NCI-H1105 (cell line): ENCODE measurements around the gene RHO.

Experiments
- DNase-seq: peaks from one replicate; lab custom pipeline; 2025; lab: John Stamatoyannopoulos, UW

Gene RHO

DNA sequence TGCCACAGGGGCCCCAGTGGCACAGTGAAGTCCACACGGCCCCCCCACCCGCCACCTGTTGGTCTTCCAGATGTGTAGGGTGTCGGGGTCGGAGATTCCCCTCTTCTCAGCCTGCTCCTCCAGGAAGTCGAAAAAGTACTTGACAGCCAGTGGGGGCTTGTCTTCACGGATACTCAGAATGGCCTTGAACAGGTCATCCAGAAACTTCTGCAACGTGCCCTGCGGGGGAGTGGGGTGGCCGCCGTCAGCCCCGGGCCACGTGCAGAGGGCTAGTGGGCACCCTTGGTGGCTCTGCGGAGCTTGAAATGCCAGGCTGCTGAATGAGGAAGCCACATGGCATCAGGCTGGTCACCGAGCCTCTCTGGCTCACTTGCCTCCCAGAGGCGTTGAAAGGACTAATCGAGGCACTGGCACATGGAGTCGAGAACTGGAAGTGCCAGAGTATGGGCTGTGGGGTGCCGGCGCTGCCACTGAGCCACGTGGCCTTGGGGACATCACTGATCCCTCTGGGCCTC is 31.2 kb downstream of the RHO start:
- no peak for DNase-seq

DNA sequence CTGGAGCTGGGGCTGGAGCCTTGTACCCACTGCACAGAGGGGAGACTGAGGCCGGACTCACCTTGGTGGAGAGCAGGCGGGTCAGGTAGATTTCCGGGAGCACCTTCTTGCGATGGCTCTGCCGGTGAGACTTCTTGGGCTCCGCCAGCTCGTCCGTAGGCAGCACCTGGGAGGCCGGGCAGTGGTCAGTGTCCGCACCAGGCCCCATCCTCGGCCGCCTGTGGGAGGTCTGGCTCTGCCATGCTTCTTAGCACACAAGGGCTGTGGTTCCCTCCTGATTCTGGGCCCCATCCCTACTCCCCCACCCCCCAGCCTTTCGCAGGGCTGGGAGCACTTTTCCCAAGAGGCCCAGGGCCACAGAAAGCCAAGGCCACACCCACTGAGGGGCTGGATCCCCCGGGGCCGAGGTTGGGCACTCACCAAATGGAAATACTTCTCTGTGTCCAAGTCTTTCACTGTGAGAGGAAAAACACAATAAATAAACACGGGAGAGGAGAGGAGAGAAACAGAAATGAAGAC is 31.9 kb downstream of the RHO start:
- no peak for DNase-seq

DNA sequence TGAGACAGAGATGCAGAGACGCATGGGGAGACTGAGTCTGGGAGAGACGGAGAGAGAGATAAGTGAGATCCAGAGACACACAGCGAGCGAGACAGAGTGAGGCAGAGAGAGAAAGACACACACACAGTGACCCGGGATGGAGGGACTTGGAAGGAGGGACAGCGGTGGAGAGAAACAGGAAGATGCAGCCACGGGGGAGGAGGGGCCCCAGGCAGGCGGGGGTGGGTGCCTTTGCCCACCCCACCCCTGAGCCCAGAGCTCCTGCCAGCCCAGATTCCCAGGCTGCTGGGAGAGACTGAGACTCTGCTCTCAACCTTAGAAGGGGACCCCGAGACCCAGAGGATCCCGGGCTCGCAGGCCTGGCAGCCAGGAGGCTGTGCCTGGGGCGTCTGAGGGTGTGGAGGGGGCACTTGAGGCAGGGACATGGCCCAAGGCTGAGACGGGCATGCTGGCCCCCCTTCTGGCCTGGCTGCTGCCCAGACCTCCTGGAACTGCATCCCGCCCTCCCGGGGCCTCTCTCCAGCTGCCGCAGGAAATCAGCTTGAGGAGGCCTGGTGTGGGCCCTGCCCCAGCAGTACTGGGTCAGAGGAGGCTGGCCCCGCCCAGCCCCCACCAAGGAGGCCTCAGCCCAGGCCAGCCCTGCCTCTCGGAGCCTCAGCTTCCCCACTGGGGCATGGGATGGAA is 32.6 kb downstream of the RHO start:
- no peak for DNase-seq

DNA sequence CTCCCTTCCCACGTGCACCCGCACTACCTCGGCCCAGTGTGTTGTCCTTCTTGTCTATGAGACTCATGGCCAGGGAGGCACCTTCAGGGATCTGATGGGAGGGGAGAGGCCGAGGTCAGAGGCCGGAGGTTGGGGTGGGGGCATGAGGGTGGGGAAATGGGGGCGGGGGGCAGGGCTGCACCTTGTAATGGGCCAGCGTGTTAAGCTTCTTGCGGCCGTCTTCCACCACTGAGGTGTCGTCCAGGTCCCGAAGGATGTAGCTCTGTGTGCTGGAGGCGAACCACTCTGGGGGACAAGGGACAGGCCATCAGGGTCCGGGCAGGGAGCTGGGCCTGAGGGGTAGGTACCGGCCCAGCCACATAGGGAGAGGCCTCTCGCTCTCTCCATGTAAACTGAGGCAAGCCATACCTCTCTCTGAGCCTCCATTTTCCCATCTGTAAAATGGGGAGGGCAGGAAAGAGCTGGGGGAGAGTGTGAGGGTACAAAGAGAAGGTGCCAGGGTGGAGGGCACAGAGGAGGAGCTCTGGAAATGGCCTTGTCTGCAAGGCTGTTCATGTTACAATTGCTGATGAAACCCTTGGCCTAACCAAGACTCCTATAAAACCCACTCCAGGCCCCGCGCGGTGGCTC is 33.3 kb downstream of the RHO start:
- DNase-seq: no peak

DNA sequence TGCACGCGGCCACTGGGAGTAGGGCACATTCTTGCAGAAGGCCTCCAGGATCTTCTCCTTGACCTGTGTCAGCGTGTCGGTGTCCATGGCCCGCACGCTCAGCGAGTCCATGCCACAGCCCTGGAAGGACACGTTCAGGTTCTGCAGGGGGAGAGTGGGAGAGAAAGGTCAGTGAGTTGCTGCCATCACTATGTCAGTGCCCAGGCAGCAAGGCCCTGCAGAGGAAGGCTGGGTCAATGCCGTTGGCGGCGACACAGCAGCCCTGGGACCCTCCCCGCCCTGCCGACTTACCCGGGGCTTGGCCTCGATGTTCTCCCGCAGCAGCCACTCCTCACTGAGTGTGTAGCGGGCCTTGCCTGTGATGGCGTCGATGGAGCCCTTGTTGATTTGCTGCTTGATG is 34.4 kb downstream of the RHO start:
- no peak for DNase-seq

DNA sequence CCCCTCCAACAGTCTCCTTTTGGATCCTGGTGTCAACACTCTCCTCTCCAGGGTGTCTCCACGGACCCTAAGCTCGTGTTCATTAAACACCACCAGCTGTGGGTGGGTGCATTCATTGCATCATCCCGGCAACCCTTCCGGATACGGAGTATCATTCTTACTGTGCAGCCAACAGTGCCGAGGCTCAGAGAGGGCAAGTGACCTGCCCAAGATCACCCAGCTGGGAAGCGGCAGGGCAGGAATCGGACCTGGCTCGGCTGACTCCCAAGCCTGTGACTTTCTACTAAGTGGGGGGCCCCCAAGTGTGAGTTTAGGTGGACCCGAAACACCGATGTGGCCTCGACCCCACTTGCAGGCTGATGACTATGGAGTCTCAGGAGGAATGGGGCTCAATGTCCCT is 34.9 kb downstream of the RHO start:
- DNase-seq: no peak

DNA sequence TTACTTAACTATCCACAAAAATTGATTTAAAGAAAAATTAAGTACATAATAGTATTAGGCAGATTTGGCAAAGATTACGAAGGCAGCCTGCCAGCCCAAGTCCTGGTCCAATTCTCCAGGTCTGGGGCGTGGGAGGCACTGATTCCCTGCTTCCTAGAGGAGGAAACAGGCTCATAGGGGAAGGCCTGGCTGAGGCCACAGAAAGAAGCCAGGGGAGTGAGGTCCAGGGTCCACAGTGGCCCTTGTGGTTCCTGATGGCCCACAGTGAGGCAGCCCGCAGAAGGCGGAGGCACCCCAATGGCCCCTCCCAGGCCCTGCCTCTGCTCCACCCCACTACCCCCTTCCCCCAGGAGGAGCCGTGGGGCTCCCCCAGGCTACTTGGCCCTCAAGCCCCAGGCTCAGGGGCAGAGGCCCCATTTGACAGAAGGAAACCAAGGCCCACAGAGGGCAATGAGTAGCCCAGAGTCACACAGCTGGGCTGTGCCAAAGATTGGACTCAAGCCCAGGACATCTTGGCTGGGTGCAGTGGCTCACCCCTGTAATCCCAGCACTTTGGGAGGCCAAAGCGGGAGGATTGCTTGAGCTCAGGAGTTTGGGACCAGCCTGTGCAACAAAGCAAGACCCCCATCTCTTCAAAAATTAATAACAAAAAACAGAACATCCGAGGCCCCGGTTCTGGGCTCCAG is 35.6 kb downstream of the RHO start:
- no peak for DNase-seq

DNA sequence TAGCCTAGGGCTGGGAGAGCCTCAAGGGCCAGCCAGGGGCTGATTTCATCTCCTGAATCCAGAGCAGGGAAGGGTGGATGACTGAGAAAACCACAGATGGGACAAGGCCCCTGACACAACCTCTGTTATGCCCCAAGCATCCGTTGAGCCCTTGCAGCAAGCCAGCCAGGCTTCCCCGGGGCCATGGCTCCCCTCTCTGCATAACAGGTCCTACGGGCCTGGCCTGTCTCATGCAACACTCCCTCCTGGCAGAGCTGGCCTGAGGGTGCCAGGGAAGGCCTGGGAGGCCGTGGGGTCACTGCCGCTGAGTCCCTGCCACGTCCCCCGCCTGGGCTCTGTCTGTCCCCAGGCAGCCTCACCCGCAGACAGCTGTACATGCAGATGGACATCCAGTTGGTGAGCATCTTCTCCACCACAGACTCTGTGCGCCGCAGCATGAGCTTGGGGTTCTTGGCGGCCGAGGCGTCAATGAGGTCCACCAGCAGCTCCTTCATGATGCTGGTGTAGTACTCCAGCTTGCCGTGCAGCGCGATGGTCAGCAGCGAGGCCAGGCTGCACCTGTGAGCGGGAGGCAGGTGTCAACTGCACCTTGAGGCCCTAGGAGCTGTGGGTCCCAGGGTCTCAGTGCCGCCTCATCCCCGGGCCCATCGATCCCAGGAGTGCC is 36.7 kb downstream of the RHO start:
- DNase-seq: no peak

DNA sequence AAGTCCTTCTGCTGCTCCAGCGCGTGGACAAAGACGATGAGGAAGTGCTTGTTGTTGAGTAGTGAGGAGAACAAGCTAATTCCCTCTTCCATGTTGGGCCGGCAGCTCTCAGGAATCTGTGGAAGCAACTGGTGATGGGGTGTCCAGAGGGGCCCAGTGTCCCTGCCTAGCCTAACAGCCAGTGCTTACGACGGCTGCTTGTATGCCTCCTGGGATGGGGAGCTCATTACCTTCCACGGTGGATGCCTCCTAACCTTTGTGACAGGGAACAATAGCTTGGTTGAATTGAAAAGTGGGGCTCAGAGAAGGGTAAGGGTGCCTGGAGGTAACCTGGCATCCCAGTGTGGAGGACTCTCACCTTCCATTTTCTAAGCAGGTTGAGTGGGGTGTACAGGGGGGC is 37.5 kb downstream of the RHO start:
- no peak for DNase-seq

DNA sequence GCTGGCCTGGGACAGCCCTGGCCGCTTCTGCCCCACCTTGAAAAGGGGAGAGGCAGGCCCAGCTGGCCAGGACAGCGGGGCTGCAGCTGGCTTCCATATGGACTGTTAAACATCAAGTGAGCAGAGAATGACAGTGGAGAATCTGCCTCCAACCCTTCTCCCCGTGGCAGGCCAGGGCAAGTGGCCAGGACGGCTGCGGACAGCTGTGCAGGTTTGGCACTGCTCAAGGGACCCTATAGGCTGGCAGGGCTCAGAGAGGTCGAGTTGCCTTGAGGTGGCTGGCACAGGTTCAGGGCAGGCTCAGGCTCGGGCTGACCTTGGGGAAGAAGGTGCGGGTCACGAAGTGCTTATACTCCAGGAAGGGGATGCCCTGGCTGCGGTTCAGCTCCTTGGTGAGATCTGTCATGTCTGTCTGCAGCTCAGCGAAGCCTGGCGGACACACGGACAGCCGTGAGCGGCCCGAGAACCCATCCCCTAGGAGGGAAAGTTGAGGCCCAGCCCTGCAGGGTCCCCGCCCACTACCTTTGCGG is 38.8 kb downstream of the RHO start:
- no peak for DNase-seq

DNA sequence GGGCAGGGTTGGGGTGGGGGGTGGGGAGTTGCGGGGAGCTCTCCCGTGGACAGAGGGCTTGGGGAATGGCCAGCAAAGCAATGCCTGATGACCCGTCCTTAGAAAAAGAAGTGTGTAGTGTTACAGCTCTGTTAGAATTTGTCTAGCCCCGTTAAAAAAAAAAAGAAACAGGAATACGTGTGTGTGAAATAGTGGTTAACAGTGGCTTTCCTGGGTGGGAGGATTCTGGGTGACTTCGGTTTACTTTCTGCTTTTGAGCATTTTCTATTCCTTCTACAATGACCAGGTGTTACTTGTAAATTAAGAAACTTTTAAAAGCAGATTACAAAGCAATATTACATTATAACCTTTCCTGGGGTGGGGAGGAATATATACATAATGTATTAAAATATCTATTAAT is 39.5 kb downstream of the RHO start:
- no peak for DNase-seq

DNA sequence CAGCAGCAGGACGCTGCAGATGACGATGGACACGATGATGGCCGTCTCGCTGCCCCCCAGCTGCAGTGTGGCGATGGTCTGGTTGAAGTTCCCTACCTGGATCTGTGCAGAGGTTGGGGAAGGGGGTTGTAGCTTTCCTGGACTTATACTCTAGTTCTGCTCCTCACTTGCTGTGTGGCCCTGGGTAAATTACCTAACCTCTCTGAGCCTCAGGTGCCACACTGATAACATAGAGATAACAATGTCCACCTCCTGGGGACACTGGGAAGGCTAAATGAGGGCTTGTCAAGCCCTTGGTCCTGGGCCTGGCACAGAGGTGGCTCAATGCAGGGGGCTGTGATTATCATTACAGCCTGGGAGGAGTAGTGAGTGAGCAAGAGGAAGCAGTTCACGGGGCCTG is 41.4 kb downstream of the RHO start:
- DNase-seq: no peak

DNA sequence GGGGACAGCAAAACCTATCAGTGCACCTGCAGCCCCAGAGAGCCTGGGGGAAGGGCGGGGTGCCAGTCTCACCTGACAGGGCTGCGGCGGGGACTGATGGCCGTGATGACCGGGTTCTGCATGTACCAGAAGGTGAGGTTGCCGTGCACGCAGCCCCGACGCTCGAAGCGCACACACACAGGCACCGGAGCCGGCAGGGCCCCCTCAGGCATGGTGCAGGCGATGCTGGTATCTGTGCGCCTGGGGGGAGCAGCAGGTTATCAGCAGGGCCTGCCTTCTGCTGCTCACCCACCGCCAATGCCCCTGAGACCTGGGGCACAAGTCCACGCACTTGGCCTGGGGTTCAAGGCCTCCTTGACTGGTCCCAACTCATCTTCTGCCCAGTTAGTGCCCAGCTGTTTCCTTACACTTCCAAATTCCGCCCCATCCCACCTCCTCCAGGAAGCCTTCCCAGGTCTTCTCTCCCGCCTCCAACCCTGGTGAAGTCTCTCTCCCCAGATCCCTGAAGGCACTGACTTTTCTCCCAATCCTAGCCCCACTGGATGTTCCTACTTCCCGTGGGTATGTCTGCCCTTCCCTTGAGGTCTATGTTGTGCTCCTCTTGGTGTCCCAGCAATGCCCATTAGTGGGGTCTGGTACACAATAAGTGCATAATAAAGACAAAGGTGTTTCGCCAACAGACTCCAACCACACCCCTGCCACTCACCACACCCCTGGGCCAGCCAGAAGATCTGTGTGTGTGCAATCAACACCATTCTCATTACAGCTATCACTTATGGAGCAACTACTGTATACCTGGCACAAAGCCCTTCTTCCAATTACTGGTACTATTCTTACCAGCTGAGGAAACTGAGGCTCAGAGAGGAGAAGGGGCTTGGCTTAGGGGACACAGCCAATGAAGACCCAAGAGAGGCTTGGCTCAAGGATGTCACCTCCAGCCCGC is 43.4 kb downstream of the RHO start:
- DNase-seq: no peak

DNA sequence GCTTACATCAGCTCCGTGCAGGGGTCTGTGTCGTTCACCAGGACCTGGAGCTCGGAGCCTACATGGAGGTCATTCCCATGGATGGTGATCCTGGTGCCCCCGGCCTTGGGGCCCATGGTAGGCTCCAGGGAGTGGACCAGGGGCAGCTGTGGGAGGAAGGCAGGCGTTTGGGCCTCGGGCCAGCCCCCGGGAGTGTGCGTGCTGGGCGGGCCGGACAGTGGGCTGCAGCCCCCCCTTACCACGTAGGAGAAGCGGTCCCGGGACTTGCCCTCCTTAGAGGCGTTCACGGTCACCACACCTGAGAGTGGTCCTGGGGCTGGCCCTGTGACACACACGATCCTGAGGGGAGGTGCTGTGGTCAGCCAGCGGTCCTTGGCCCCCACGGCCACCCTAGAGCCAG is 44.2 kb downstream of the RHO start:
- no peak for DNase-seq

DNA sequence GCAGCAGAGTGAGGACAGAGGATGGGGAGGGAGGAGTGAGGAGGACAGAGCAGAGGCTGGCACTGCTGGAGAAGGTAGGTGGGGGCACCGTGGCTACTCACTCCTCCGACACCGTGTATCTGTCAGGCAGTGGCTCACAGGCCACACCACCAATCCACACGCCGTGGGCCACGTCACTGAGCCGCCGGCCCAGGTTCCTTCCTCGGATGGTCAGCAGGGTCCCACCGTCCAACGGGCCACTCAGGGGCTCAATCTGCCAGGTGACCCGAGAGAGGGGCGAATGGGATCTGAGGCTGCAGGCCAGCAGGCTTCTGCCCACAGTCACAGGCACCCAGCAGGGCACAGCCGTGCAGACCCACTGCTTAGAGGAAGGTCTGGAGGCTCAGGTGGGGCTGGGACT is 45.1 kb downstream of the RHO start:
- DNase-seq: no peak

DNA sequence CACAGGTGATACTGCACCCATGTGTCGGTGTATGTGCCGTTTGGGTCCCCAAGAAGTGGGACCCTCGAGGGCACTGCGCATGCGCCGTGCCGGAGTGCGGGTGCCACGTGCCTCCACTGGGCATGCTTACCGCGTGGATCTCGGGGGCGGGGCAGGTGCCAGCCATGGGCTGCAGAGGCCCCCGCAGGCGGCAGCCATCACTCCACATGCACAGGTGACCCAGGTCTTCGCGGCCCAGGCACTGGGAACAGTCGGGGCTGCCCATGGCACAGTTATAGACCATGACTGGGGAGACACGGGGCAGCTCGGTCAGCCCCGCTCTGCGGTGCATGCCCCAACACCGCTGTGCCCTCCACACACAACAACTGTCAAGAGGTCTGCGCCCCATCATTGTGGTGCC is 45.8 kb downstream of the RHO start:
- no peak for DNase-seq

DNA sequence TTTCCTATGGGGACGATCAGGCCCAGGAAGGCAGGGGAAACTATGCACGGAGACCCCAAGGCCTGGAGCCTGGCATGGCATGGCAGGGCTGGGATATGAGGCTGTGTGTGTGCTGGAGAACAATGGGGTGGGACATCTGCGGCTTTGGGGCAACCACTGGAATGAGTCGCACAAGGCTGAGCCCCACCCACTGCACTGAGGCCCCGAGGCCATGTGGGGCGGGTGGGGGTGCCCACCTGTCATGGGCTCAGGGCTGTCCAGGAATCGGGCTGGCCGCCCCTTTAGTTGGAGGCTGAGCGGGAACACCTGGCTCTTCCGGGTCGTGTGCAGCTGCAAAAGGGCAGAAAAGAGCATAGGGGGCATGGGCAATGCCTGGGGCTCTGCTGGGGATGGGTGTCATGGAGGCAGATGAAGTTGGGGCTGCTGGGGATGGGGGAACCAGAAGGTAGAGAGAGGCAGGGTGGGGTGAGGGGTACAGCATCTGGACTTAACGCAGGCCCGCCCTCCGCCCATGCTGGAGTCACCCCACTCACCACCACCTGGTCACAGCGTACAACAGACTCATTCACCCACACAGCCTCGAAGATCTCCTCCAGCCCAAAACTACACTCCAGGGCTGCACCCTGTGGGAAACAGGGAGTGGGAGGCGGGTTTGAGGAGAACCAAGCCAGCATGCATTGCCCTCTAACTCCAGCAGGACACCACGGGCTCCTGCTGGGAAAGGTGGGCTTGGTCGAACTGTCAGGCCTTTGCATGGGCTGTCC is 47.0 kb downstream of the RHO start:
- no peak for DNase-seq

DNA sequence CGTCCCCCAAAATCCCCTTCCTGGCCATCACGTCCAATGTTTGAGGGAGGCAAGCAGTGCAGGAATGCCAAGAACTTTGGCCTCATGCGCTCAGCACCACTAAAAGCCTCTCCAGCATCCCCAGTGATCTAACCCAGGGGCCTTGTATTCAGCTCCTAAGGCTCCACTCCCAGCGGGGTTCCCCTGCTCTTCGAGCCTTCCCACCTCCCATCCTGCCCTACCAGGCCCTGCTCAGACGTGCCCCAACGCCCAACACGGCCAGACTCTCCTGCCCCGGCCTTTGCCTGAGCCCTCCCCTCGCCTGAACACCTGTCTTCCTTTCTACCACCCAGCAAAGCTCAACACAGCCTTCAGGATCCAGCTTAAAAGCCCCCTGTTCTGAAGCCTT is 47.6 kb downstream of the RHO start:
- no peak for DNase-seq

DNA sequence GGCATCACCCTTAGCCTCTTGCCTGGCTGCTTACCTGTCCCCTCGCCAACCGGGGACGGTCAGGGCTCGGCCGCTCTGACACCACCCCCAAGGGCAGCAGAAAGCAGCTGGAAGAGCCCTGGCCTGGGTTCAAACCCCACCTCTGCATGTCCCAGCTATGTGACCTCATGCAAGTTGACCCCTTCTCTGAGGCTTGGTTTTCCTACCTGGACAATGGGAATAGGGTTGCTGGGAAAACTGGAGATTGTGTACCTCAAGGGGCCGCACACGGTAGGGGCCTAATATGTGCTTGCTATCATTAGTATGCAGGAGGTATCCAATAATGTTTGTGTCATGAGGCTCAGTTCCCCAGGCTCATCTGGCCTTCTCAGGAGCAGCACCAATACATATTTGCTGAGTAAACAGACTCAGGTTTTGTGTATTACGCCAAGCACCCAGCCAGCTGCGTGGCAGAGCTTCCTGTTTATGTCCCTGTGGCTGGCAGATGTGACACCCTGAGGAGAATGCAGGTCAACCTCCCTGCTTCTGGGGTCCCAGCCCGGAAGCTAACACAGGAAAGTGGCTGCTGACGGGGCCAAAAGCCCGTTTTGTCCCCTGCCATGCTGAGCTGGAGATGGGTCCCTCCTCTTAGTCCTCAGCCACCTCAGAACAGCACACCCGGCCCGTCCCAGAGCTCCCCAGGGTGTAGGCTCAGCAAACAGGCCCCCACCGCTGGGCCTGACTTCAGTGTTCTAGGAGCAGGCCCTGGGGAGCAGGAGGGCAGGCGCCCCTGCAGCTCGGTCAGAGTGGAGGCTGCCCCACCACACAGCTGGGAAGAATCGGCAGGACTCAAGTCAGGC is 48.3 kb downstream of the RHO start:
- DNase-seq: no peak

DNA sequence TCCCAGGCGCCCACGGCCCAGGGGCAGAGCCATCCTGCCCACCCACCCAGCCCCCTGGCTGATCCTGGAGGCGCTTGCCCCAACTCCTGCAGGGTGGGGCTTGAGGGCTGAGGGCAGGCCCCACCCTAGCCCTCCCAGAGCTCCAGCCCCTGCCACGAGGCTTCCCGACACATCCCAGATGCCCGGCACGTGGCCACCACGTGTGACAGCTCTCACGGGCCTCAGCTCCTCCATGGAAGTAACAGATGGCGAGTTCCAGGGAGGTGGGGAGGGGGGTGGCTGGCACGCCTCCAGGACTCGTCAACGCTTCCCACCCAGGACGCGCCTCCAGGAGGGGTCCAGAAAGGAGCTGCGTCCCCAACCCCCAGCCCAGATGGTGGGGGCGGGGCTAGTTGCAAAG is 48.9 kb downstream of the RHO start:
- DNase-seq: no peak
